ENCODE measurements around the gene RPRD1B.
"Not testable (repeated sequence)": the region's sequence is repeated elsewhere in the genome, so short reads cannot be mapped to it uniquely, and the experiment has no call there.

The RPRD1B gene

DNA sequence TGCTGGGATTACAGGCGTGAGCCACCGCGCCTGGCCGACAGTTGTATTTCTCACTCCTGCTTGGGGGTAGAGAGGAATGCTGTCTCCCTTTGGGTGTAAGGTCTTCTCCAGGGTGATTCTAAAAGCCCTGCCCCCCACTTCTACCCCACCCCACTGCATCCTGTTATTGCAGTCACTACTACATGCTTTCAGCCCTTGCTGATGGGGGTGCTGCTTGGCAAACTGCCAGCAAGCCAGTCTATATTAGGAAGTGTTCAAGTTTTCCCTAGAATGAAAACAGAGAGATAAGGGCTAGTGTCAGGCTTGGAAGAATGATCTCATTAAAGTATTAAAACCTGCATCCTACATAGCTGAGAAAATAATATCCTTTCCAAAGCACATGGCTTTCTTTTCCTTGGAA lies 31.6 kb upstream of the RPRD1B start:
- no peak for DNase-seq

- DNase-seq: no peak
Measured at GRCh38 chr20:38002422-38002821, 31.1 kb upstream of the RPRD1B start.

GRCh38 chr20:38004416-38004815 lies 29.1 kb upstream of the RPRD1B start:
- DNase-seq: no peak

DNA sequence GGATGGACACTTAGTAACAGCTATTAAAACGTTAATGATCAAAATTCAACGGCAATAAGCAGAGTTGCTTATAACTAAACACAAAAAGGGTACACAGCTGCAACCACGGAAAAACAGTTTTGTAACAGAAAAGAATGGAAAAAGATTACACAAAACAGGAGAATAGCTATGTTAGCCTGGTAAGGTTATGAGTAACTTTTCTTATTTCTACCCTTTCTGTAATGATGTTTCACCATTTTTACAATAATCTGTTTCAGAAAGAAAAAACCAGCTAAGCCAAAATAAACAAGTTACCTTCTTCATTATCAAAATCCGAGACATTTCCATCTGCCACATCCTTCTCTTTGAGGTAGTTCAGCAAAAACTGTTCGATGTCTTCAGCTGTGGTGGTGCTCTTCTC lies 27.6 kb upstream of the RPRD1B start:
- no peak for DNase-seq

GRCh38 chr20:38007526-38007925 lies 26.0 kb upstream of the RPRD1B start:
- no peak for DNase-seq

GRCh38 chr20:38008233-38008944 lies 25.2 kb upstream of the RPRD1B start:
- no peak for DNase-seq

GRCh38 chr20:38009416-38009815 lies 24.1 kb upstream of the RPRD1B start:
- not testable (repeated sequence) for DNase-seq

GRCh38 chr20:38011696-38012095 lies 21.9 kb upstream of the RPRD1B start:
- DNase-seq: no peak

DNA sequence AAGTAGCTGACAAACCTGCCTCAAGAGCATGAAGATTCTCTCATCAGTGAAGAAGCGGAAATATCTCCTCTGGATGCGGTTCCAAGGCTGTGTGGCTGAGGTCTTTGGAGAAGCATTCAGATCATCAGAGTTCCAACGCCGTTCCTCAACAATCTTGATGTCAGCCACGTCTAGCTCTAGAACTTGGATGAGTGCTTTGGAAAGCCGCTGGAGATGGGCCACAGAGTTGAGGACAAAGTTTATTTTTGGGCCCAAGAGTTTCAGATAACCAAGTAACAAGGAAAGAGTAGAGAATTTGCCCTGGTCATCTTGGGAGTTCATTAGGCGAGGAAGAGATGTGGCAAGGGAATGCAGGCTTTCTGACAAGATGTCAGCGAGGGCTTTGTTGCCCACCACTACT lies 21.2 kb upstream of the RPRD1B start:
- no peak for DNase-seq

GRCh38 chr20:38013887-38014286 lies 19.7 kb upstream of the RPRD1B start:
- DNase-seq: no peak

DNA sequence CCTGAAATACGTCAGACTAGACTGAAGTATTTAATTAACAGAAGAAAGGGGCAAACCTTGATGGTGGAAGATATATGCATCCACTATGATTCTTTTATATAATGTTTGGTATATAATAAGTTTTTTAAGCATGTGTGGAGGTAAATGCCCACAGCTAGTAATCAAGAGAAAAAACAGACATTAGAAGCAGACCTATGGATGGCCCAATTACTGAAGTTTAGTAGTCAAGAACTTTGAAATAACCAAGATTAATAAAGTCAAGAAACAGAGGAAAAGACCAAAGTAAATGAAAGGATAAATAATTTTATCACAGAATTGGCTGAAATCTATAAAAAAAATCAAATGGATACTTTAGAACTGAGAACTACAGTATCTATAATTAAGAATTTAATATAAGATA lies 15.6 kb upstream of the RPRD1B start:
- no peak for DNase-seq

DNA sequence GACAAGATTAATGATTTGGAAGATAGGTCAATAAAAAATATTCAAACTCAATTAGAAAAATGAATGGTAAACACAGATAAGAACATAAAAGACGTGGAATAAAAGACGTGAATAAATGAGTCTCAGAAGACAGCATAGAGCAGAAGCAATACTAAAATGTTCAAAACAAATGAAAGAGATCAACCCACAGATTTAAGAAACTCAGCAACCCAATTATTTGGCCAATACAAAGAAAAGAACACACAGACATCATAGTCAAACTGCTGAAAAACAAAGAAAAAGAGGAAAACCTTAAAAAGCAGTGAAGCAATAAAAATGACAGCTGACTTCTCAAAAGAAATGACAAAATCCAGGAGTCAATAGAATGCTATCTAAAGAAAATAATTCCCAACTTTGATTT lies 15.2 kb upstream of the RPRD1B start:
- no peak for DNase-seq

GRCh38 chr20:38021087-38021772 lies 12.3 kb upstream of the RPRD1B start:
- DNase-seq: no peak

- no peak for DNase-seq
Measured at GRCh38 chr20:38023181-38024001, 10.2 kb upstream of the RPRD1B start.

GRCh38 chr20:38024496-38024895 lies 9.1 kb upstream of the RPRD1B start:
- no peak for DNase-seq

- no peak for DNase-seq
Measured at GRCh38 chr20:38029453-38029852, 4.1 kb upstream of the RPRD1B start.

DNA sequence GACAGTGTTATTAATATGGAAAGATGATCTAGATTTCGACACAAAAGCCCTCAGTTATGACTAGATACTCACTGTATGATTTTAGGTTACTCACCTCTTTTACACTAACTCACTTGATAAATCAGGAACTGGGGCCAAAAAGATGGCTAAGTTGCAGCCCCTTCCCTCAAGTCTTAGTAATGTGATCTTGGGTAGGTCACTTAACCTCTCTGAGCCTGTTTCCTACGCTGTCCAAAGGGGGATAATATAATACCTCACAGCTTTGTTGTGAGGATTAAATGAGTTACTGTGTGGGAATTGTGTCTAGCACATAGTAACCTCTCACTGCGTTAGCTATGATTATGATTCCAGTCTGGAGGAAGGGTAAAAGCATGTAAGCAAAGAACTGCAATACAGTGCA lies 1.6 kb upstream of the RPRD1B start:
- no peak for DNase-seq

DNA sequence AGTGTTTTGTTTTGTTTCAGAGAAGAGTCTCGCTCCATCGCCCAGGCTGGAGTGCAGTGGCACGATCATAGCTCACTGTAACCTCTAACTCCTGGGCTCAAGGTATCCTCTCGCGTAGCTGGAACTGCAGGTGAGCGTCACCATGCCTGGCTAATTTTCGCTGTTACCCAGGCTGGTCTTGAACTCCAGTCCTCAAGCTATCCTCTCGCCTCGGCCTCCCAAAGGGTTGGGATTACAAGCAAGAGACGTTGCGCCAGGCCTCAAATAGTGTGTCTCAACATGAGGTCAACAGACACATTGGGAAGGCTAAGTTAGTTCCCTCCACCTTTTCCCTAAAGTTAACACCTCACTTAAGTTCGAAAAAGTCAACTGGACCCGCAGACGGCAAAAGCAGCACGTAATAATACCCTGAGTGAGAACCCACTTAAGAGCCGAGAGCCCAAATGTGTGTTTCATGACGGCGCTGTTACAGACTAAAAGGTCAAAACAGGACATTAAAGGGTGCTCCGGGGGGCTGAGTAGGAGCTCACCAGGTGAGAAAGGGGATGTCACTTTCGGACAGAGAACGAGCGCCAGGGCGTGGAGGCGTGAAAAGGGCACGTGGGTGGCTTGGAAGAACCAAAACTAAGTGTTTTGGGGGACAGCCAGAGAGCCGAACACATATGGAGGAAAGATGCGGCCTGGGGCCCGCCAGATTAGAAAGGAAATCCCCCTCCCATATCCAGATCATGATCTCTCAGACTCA lies 789 bp upstream of the RPRD1B start:
- no peak for DNase-seq

- DNase-seq: no peak
Measured at GRCh38 chr20:38034108-38034649, 633 bp downstream of the RPRD1B start.

DNA sequence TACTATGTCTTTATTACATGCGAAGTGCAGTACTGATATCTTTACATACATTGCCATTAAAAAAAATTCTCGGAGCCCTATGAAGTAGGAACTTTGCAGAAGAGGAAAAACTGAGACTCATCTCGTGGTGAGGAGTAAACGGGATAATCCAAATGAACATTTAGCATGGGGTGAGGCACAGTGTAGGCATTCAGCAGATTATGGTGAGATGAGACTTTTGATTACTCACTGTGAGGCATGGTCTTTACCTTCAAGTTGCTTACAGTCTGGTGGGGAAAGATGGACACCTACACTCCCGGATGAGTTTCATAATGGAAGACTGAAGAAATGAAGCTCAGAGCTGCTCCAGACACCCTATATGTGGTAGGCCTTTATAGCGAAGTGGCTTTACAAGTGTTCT lies 1.4 kb downstream of the RPRD1B start:
- no peak for DNase-seq

DNA sequence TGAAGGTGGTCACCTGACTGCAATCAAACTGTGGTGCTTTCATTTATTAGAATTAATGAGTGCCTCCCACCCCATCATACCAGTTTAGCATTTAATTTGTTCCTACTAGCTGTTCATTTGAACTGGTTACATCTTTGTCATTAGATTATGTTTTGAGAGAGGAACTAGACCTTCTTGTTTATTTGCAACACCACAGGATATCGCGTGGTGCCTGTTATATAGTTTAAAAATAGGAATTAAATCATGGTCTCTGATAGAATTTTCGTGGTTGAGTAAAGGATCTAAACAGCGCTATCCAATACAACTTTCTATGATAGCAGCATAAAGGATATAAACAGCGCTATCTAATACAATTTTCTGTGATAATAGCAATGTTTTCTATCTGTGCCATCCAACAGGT lies 2.8 kb downstream of the RPRD1B start:
- DNase-seq: no peak

DNA sequence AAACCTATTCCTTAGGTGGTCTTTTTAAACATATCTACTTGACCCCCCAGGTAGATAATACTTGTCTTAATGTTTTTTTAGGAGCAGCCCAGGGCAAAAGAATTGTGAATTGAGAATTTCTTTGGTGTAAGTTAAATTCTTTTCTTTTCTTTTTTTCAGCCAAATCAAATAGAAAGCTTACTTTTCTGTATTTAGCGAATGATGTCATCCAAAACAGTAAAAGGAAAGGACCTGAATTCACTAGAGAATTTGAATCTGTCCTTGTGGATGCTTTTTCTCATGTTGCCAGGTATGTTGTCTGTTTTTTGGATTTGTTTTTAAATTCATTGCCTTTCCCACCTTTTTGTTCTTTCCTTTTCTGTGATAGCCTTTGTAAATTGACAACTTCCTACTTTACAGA lies 6.7 kb downstream of the RPRD1B start:
- DNase-seq: no peak

Measured in DMS79 (cell line).